Prostate gland (tissue), 2 donors: ENCODE results near the gene ZNF419.

Source experiments
- CTCF ChIP-seq, 4 experiments: fragments of 200-600 bp in 2 of 4; fragments of 450-650 bp in 2 of 4; sonication (generic) in 2 of 4; IDR thresholded peaks; 1 replicate in 3 of 4; 2 replicates in 1 of 4; pipeline ENCODE4 v1.5.1; 2016 to 2019; ENCODE audit warnings: antibody characterized with exemption in 4 of 4, mild to moderate bottlenecking in 2 of 4, moderate library complexity in 2 of 4
- POLR2A ChIP-seq: fragments of 450-650 bp; IDR thresholded peaks from one replicate; pipeline ENCODE4 v1.6.1; 2016; ENCODE audit warnings: antibody characterized with exemption, mild to moderate bottlenecking

GRCh38 chr19:57527136-57527881 is 39.8 kb downstream of the ZNF419 start, which contains the start of gene ZNF549:
- TF ChIP-seq POLR2A (no peak), CTCF (IDR thresholded peaks at IDR 0.05) (peak in 2 of 4 experiments; percentile 28 to 29)
